Measurements from ENCODE around the gene ZNF276. TPM values are rescaled to one million over a fixed set of nuclear protein-coding genes. Genes with fewer than 3 reads are reported as not detected.

Gene ZNF276
- total RNA-seq, 4 donors from 2014 or later = 48.6 to 146 (median 68.8) TPM

GRCh38 chr16:89690392-89690901 lies 30.9 kb upstream of the ZNF276 start:
- Histone ChIP-seq H3K27ac (no peak overlapping the region), H3K4me3 (no peak overlapping the region), H3K4me1 (peaks cover 0 to 15% (median 4%) of the 10 kb centered on the region in 4 donors), H3K36me3 (peaks cover 2 to 54% (median 6%) of the 10 kb centered on the region in 3 donors), H3K9me3 (no peaks in the 10 kb centered on the region), H3K27me3 (no peaks in the 10 kb centered on the region)
- no peak for TF ChIP-seq POLR2A (IDR thresholded peaks at IDR 0.05)
- TF ChIP-seq, protein P1, sequence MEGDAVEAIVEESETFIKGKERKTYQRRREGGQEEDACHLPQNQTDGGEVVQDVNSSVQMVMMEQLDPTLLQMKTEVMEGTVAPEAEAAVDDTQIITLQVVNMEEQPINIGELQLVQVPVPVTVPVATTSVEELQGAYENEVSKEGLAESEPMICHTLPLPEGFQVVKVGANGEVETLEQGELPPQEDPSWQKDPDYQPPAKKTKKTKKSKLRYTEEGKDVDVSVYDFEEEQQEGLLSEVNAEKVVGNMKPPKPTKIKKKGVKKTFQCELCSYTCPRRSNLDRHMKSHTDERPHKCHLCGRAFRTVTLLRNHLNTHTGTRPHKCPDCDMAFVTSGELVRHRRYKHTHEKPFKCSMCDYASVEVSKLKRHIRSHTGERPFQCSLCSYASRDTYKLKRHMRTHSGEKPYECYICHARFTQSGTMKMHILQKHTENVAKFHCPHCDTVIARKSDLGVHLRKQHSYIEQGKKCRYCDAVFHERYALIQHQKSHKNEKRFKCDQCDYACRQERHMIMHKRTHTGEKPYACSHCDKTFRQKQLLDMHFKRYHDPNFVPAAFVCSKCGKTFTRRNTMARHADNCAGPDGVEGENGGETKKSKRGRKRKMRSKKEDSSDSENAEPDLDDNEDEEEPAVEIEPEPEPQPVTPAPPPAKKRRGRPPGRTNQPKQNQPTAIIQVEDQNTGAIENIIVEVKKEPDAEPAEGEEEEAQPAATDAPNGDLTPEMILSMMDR (IDR thresholded peaks at IDR 0.05) = no peak
- TF ChIP-seq EP300 (IDR thresholded peaks at IDR 0.05) = no peak
- 87 to 90% methylated on average over 15 to 16 of the region's 16 CpGs for WGBS, 2 donors
- DNase-seq (ENCODE audit: low spot score in 2 of 2) = no peak

GRCh38 chr16:89691231-89691985 lies 29.9 kb upstream of the ZNF276 start:
- 92 to 94% methylated on average over 21 of the region's 21 CpGs for WGBS, 2 donors
- Histone ChIP-seq H3K36me3 (peaks cover 2 to 64% (median 6%) of the 10 kb centered on the region in 3 donors), H3K27me3 (no peaks in the 10 kb centered on the region), H3K9me3 (no peaks in the 10 kb centered on the region), H3K27ac (no peak overlapping the region), H3K4me1 (peaks cover 0 to 10% (median 4%) of the 10 kb centered on the region in 4 donors), H3K4me3 (no peak overlapping the region)
- DNase-seq (ENCODE audit: low spot score in 2 of 2) = no peak
- no peak for TF ChIP-seq EP300 (IDR thresholded peaks at IDR 0.05)
- TF ChIP-seq POLR2A (IDR thresholded peaks at IDR 0.05) = no peak
- TF ChIP-seq, protein P1 (IDR thresholded peaks at IDR 0.05) = no peak

DNA sequence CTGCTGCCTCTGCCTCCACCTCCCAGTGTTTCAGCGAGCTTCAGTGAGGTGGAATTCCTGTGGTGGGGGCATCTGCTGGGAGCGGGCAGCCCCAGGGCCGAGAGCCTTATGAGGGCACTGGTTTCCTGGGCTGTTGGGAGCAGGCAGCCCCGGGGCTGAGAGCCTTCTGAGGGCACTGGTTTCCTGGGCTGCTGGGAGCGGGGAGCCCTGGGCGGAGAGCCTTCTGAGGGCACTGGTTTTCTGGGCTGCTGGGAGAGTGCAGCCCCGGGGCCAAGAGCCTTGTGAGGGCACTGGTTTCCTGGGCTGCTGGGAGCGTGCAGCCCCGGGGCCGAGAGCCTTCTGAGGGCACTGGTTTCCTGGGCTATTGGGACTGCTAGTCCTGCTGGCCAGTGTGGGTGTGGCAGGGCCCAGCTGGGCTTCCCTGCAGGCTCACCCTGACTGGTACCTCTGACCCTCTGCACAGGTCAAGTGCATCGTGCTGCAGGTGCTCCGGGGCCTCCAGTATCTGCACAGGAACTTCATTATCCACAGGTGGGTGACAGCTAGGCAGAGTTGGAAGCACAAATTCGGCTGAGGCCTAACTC lies 29.3 kb upstream of the ZNF276 start:
- no peak for DNase-seq (ENCODE audit: low spot score in 2 of 2)
- no peak overlapping the region for H3K4me3 ChIP-seq
- TF ChIP-seq POLR2A (IDR thresholded peaks at IDR 0.05) = no peak
- TF ChIP-seq, protein P1 (IDR thresholded peaks at IDR 0.05) = no peak
- TF ChIP-seq EP300 (IDR thresholded peaks at IDR 0.05) = no peak
- no peaks in the 10 kb centered on the region for H3K27me3 ChIP-seq
- no peaks in the 10 kb centered on the region for H3K9me3 ChIP-seq
- H3K4me1 ChIP-seq = peaks cover 0 to 8% (median 4%) of the 10 kb centered on the region in 4 donors
- H3K36me3 ChIP-seq = peaks cover 2 to 71% (median 6%) of the 10 kb centered on the region in 3 donors
- 82 to 83% methylated on average over 7 to 13 of the region's 13 CpGs for WGBS, 2 donors
- no peak overlapping the region for H3K27ac ChIP-seq

DNA sequence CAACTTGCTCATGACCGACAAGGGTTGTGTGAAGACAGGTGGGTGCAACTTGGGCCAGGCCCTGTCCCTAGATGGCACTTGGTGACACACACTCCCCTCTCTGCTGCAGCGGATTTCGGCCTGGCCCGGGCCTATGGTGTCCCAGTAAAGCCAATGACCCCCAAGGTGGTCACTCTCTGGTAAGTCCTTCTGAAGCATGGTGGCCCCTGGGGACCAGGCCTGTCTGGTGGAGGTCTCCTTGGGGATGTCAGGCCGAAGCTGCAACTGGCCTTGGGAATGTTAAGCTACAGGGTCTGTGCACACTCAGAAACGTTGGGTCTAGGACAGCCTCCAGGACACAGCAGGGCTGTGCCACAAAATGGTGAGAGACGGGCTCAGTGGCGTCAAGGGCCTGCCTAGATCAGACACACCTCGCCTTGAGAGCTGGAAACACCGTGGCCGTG lies 28.0 kb upstream of the ZNF276 start:
- Histone ChIP-seq H3K9me3 (no peaks in the 10 kb centered on the region), H3K36me3 (peaks cover 2 to 82% (median 10%) of the 10 kb centered on the region in 3 donors), H3K27me3 (no peaks in the 10 kb centered on the region), H3K4me3 (no peak overlapping the region), H3K4me1 (no peaks in the 10 kb centered on the region), H3K27ac (no peak overlapping the region)
- 88 to 97% methylated on average over 11 of the region's 11 CpGs for WGBS, 2 donors
- TF ChIP-seq, protein P1 (IDR thresholded peaks at IDR 0.05) = no peak
- no peak for TF ChIP-seq EP300 (IDR thresholded peaks at IDR 0.05)
- no peak for TF ChIP-seq POLR2A (IDR thresholded peaks at IDR 0.05)
- DNase-seq (ENCODE audit: low spot score in 2 of 2) = no peak
